Upper lobe of right lung (tissue), 1 donor: ENCODE data around the gene SUSD1. TPM values are rescaled to one million over a fixed set of nuclear protein-coding genes. Genes with fewer than 3 reads are reported as not detected.

Source experiments
- ATAC-seq: fragments of 200-7000 bp; cut with Tn5 transposase; one replicate; pipeline ENCODE4 v1.9.1; 2020; ENCODE audit warnings: mild to moderate bottlenecking, moderate library complexity
- DNase-seq: peaks from one replicate; pipeline ENCODE4 v3.0.0-alpha.2; 2020
- H3K27ac ChIP-seq: fragments of 200-600 bp; one replicate; pipeline ENCODE4 v1.8.0; 2022
- H3K27me3 ChIP-seq: fragments of 200-600 bp; one replicate; pipeline ENCODE4 v1.8.0; 2022; ENCODE audit warnings: mild to moderate bottlenecking
- H3K36me3 ChIP-seq: fragments of 200-600 bp; one replicate; pipeline ENCODE4 v1.8.0; 2022
- H3K4me1 ChIP-seq: fragments of 200-600 bp; one replicate; pipeline ENCODE4 v1.8.0; 2022
- H3K4me3 ChIP-seq: fragments of 200-600 bp; one replicate; pipeline ENCODE4 v1.8.0; 2022; ENCODE audit warnings: mild to moderate bottlenecking
- H3K9me3 ChIP-seq: fragments of 200-600 bp; one replicate; pipeline ENCODE4 v1.8.0; 2022
- intact Hi-C: fragments of 100-400 bp; cut with DNase I; formaldehyde crosslinking; loops from one replicate; pipeline ENCODE4 v1.11.0; 2022
- total RNA-seq: library from RNA; stranded (reverse); fragmentation: NEBNext Ultra II Directional; extraction: Animal tissue kit (Norgen Biotek cat#: 25700); gene quantifications from one replicate; pipeline ENCODE4 v1.2.1, GENCODE V29; 2021
- TF ChIP-seq, protein P1 (sequence below): fragments of 200-600 bp; IDR thresholded peaks from one replicate; pipeline ENCODE4 v1.8.0; 2022; ENCODE audit warnings: antibody characterized with exemption
- donor health status: DM: no; HTN: yes; CAD: no; lungs with severe emphysema.

Gene SUSD1
- total RNA-seq, 1 donor from 2014 or later: 31.0 TPM

DNA sequence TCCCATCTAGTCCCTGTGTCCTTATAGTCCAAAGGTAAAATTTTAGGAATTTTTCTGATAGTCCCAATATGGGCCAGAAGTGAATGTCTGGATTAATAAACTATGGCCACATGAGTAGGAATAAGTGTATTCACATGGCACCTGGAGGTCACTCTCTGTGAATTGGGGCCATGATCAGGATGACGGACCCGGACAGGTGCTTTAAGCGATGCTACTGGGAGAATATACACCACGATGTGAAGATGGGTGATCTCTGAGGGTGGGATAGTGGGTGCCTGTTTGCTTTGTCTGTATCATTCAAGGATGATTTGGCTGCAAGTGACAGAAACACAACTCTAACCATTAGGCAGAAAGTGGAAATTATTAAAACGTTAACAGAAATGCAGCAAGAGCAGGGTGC lies 177.3 kb downstream of the SUSD1 start:
- ATAC-seq: no peak
- intact Hi-C loops: no loop called here
- TF ChIP-seq, protein P1, sequence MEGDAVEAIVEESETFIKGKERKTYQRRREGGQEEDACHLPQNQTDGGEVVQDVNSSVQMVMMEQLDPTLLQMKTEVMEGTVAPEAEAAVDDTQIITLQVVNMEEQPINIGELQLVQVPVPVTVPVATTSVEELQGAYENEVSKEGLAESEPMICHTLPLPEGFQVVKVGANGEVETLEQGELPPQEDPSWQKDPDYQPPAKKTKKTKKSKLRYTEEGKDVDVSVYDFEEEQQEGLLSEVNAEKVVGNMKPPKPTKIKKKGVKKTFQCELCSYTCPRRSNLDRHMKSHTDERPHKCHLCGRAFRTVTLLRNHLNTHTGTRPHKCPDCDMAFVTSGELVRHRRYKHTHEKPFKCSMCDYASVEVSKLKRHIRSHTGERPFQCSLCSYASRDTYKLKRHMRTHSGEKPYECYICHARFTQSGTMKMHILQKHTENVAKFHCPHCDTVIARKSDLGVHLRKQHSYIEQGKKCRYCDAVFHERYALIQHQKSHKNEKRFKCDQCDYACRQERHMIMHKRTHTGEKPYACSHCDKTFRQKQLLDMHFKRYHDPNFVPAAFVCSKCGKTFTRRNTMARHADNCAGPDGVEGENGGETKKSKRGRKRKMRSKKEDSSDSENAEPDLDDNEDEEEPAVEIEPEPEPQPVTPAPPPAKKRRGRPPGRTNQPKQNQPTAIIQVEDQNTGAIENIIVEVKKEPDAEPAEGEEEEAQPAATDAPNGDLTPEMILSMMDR: no peak
- Histone ChIP-seq H3K9me3 (no peaks in the 10 kb centered on the region), H3K4me1 (no peaks in the 10 kb centered on the region), H3K27ac (no peak overlapping the region), H3K4me3 (no peak overlapping the region), H3K36me3 (no peaks in the 10 kb centered on the region), H3K27me3 (no peaks in the 10 kb centered on the region)
- no peak for DNase-seq

DNA sequence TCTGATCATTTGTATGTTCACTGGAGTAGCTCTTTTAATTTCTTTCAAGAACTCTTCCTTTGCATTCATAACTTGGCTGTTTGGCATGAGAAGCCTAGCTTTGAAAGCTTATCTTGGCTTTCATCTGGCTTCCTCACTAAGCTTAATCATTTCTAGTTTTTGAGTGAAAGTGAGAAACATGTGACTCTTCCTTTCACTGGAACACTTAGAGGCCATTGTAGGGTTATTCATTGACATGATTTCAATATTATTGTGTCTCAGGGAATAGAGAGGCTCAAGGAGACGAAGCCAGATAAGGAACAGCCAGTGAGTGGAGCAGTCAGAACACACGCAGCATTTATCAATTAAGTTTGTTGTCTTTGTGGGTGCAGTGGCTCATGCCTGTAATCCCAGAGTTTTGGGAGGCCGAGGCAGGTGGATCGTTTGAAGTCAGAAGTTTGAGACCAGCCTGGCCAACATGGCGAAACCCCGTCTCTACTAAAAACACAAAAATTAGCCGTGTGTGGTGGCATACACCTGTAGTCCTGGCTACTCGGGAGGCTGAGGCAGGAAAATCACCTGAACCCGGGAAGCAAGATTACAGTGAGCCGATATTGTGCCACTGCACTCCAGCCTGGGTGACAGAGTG lies 180.2 kb downstream of the SUSD1 start:
- ATAC-seq (peak; percentile 79), DNase-seq (no peak)
- Histone ChIP-seq H3K9me3 (no peaks in the 10 kb centered on the region), H3K27ac (no peak overlapping the region), H3K4me1 (no peaks in the 10 kb centered on the region), H3K36me3 (no peaks in the 10 kb centered on the region), H3K27me3 (no peaks in the 10 kb centered on the region), H3K4me3 (no peak overlapping the region)
- intact Hi-C loops: no loop called here
- TF ChIP-seq, protein P1: no peak

DNA sequence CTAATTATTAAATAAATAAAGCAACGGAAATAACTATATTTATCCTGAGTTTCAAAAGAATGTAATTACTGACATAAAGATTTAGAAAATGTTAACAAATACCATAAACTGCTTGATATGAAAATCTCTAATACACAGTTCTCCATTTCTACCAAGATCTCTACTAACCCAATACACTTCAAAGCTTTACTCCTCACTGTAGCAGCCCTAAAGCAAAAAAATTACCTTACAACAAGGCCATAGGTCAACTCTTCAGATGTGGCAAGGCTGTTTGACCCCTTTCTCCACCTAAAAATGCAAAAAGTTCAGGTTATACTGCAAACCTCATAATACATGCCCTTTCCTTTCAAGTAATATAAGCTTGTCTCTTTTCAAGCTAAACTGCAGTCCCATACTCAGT lies 181.8 kb downstream of the SUSD1 start:
- no peak overlapping the region for H3K4me3 ChIP-seq
- no peak for DNase-seq
- intact Hi-C loops: no loop called here
- TF ChIP-seq, protein P1: no peak
- no peaks in the 10 kb centered on the region for H3K9me3 ChIP-seq
- ATAC-seq: no peak
- no peaks in the 10 kb centered on the region for H3K27me3 ChIP-seq
- no peaks in the 10 kb centered on the region for H3K4me1 ChIP-seq
- H3K27ac ChIP-seq: no peak overlapping the region
- no peaks in the 10 kb centered on the region for H3K36me3 ChIP-seq

DNA sequence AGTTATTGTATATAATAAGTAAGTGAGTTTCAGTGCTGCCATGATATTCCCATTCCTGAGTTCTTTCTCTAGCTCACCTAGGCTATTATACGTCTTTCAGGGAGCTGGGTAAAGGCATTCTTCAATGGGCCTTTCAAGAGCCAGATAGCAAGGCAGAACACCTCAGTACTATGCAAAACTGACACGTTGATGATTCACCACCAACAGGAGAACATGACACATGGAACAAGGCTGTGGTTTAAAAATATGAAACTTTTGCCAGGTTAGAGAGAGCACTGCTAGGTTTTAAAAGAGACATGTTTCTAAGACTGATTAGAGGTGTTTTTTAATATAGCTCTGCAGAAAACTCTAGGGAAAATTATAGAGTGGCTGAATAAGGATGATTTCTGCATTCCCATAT lies 182.6 kb downstream of the SUSD1 start:
- no peak overlapping the region for H3K4me3 ChIP-seq
- H3K9me3 ChIP-seq: no peaks in the 10 kb centered on the region
- DNase-seq (no peak), ATAC-seq (peak; percentile 26)
- H3K36me3 ChIP-seq: no peaks in the 10 kb centered on the region
- TF ChIP-seq, protein P1: no peak
- intact Hi-C loops: no loop called here
- H3K27me3 ChIP-seq: no peaks in the 10 kb centered on the region
- no peak overlapping the region for H3K27ac ChIP-seq
- H3K4me1 ChIP-seq: no peaks in the 10 kb centered on the region

DNA sequence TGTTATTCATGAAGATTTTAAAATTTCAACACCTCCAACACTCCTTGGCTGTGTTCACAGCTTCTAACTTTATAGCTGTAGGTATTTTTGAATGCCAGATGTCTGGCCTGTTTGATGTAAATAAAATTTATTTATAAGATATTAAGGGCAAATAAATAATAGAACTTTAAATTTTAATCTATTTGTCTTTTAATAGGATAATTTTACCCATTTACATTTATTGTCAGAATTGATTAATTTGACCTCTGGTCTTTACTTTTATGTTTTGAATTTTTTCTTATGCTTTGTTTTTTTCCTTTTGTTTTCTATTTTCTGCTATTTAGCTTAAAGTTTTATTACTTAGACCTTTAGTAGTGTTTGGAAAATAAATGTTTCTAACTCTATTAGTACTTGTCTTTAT lies 183.9 kb downstream of the SUSD1 start:
- intact Hi-C loops: no loop called here
- no peak for DNase-seq
- ATAC-seq: no peak
- Histone ChIP-seq H3K4me3 (no peak overlapping the region), H3K4me1 (peaks cover 5% of the 10 kb centered on the region), H3K27me3 (no peaks in the 10 kb centered on the region), H3K36me3 (no peaks in the 10 kb centered on the region), H3K27ac (no peak overlapping the region), H3K9me3 (no peaks in the 10 kb centered on the region)
- TF ChIP-seq, protein P1: no peak

Other genes with a start within 250 kb of the SUSD1 start
- gene PTBP3, start 158.3 kb upstream of the SUSD1 start, total RNA-seq: 77.6 TPM
- gene HSDL2, start 204.8 kb upstream of the SUSD1 start, total RNA-seq: 56.3 TPM